ENCODE data around the gene SORL1-AS1.

The SORL1-AS1 gene

GRCh38 chr11:121406291-121406690 lies 46.5 kb downstream of the SORL1-AS1 start:
- H3K27me3 Mint-ChIP-seq, result no peaks in the 10 kb centered on the region
- H3K36me3 Mint-ChIP-seq, result peaks cover 6% of the 10 kb centered on the region
- CTCF ChIA-PET, result no interaction called here
- H3K4me1 Mint-ChIP-seq, result no peaks in the 10 kb centered on the region
- peaks cover 5% of the 10 kb centered on the region for H3K9me3 Mint-ChIP-seq
- H3K27ac Mint-ChIP-seq, result no peak overlapping the region
- no peak for DNase-seq
- no peak overlapping the region for H3K4me3 Mint-ChIP-seq

- Mint-ChIP-seq H3K9me3 (peaks cover 7% of the 10 kb centered on the region), H3K27ac (no peak overlapping the region), H3K27me3 (no peaks in the 10 kb centered on the region), H3K36me3 (peaks cover 7% of the 10 kb centered on the region), H3K4me3 (no peak overlapping the region), H3K4me1 (no peaks in the 10 kb centered on the region)
- CTCF ChIA-PET, result interaction anchor here (0.6 kb wide), 1 partner anchor 26 kb away, joined by 3 read pairs; no protein-coding TSS in a partner anchor
- DNase-seq, result no peak
These were observed 47.1 kb downstream of the SORL1-AS1 start for GRCh38 chr11:121405646-121406045.

GRCh38 chr11:121394785-121395184 lies 58.0 kb downstream of the SORL1-AS1 start:
- no peak for DNase-seq
- H3K27ac Mint-ChIP-seq, result no peak overlapping the region
- CTCF ChIA-PET, result interaction anchor here (1.2 kb wide), 1 partner anchor 11 kb away, joined by 3 read pairs; no protein-coding TSS in a partner anchor
- peaks cover 14% of the 10 kb centered on the region for H3K27me3 Mint-ChIP-seq
- H3K36me3 Mint-ChIP-seq, result peaks cover 2% of the 10 kb centered on the region
- H3K4me1 Mint-ChIP-seq, result peaks cover 20% of the 10 kb centered on the region
- no peaks in the 10 kb centered on the region for H3K9me3 Mint-ChIP-seq
- no peak overlapping the region for H3K4me3 Mint-ChIP-seq

- no peaks in the 10 kb centered on the region for H3K9me3 Mint-ChIP-seq
- peaks cover 20% of the 10 kb centered on the region for H3K4me1 Mint-ChIP-seq
- no peak for DNase-seq
- H3K36me3 Mint-ChIP-seq, result no peaks in the 10 kb centered on the region
- peaks cover 10% of the 10 kb centered on the region for H3K27me3 Mint-ChIP-seq
- no peak overlapping the region for H3K4me3 Mint-ChIP-seq
- CTCF ChIA-PET, result interaction anchor here (1.2 kb wide), 1 partner anchor 10 kb away, joined by 3 read pairs; no protein-coding TSS in a partner anchor
- no peak overlapping the region for H3K27ac Mint-ChIP-seq
These were observed 58.9 kb downstream of the SORL1-AS1 start for GRCh38 chr11:121393855-121394254.

- no peak for DNase-seq
- no peak overlapping the region for H3K27ac Mint-ChIP-seq
- no peaks in the 10 kb centered on the region for H3K36me3 Mint-ChIP-seq
- H3K27me3 Mint-ChIP-seq, result peaks cover 4% of the 10 kb centered on the region
- CTCF ChIA-PET, result no interaction called here
- H3K9me3 Mint-ChIP-seq, result no peaks in the 10 kb centered on the region
- H3K4me3 Mint-ChIP-seq, result no peak overlapping the region
- peaks cover 20% of the 10 kb centered on the region for H3K4me1 Mint-ChIP-seq
These were observed 60.9 kb downstream of the SORL1-AS1 start for GRCh38 chr11:121391914-121392313.

GRCh38 chr11:121389651-121390050 lies 63.1 kb downstream of the SORL1-AS1 start:
- H3K27ac Mint-ChIP-seq, result no peak overlapping the region
- CTCF ChIA-PET, result no interaction called here
- no peak overlapping the region for H3K4me3 Mint-ChIP-seq
- H3K9me3 Mint-ChIP-seq, result no peaks in the 10 kb centered on the region
- H3K4me1 Mint-ChIP-seq, result peaks cover 15% of the 10 kb centered on the region
- peaks cover 7% of the 10 kb centered on the region for H3K27me3 Mint-ChIP-seq
- H3K36me3 Mint-ChIP-seq, result no peaks in the 10 kb centered on the region
- no peak for DNase-seq
